BLaER1 (cell line): ENCODE data around the gene SELENOO.

ENCODE experiments used
- H3K27ac ChIP-seq: shearing (Covaris generic); formaldehyde crosslinking; 2 replicates; pipeline ENCODE4 v1.8.1; 2022
- H3K27me3 ChIP-seq: shearing (Covaris generic); formaldehyde crosslinking; 2 replicates; pipeline ENCODE4 v1.8.1; 2022
- H3K36me3 ChIP-seq: shearing (Covaris generic); formaldehyde crosslinking; 2 replicates; pipeline ENCODE4 v1.8.1; 2022
- H3K4me1 ChIP-seq: shearing (Covaris generic); formaldehyde crosslinking; 2 replicates; pipeline ENCODE4 v1.8.1; 2022
- H3K4me2 ChIP-seq: shearing (Covaris generic); formaldehyde crosslinking; 2 replicates; pipeline ENCODE4 v1.8.1; 2022
- H3K4me3 ChIP-seq: shearing (Covaris generic); formaldehyde crosslinking; 2 replicates; pipeline ENCODE4 v1.8.1; 2022
- H3K9ac ChIP-seq: shearing (Covaris generic); formaldehyde crosslinking; 2 replicates; pipeline ENCODE4 v1.8.1; 2022
- H3K9me3 ChIP-seq: shearing (Covaris generic); formaldehyde crosslinking; 2 replicates; pipeline ENCODE4 v1.8.1; 2022
- H4K20me1 ChIP-seq: shearing (Covaris generic); formaldehyde crosslinking; 2 replicates; pipeline ENCODE4 v1.8.1; 2022
- Cebpa-rat ChIP-seq: shearing (Covaris generic); IDR thresholded peaks from 2 replicates; pipeline ENCODE4 v1.8.1; 2022

The SELENOO gene

GRCh38 chr22:50207383-50208140 is 6.8 kb downstream of the SELENOO start:
- H3K9me3 ChIP-seq: no peaks in the 10 kb centered on the region
- H3K4me2 ChIP-seq: peak overlapping the region; percentile 79
- H3K4me3 ChIP-seq: no peak overlapping the region
- H3K4me1 ChIP-seq: peaks cover 80% of the 10 kb centered on the region
- peak overlapping the region; percentile 46 for H3K27ac ChIP-seq
- peaks cover 99% of the 10 kb centered on the region for H4K20me1 ChIP-seq
- no peak for TF ChIP-seq Cebpa-rat
- no peak overlapping the region for H3K9ac ChIP-seq
- H3K27me3 ChIP-seq: no peaks in the 10 kb centered on the region
- peaks cover 73% of the 10 kb centered on the region for H3K36me3 ChIP-seq

- no peaks in the 10 kb centered on the region for H3K27me3 ChIP-seq
- peak overlapping the region; percentile 79 for H3K4me2 ChIP-seq
- H3K27ac ChIP-seq: peak overlapping the region; percentile 46
- no peak overlapping the region for H3K9ac ChIP-seq
- peaks cover 99% of the 10 kb centered on the region for H4K20me1 ChIP-seq
- H3K9me3 ChIP-seq: no peaks in the 10 kb centered on the region
- no peak for TF ChIP-seq Cebpa-rat
- peaks cover 75% of the 10 kb centered on the region for H3K36me3 ChIP-seq
- peaks cover 77% of the 10 kb centered on the region for H3K4me1 ChIP-seq
- H3K4me3 ChIP-seq: no peak overlapping the region
Measured at GRCh38 chr22:50208430-50208938, 7.7 kb downstream of the SELENOO start.

- no peak for TF ChIP-seq Cebpa-rat
- peaks cover 70% of the 10 kb centered on the region for H3K4me1 ChIP-seq
- no peak overlapping the region for H3K4me3 ChIP-seq
- no peaks in the 10 kb centered on the region for H3K9me3 ChIP-seq
- peak overlapping the region; percentile 46; the same call in 1 of the 2 replicates for H3K27ac ChIP-seq
- H3K27me3 ChIP-seq: no peaks in the 10 kb centered on the region
- H4K20me1 ChIP-seq: peaks cover 100% of the 10 kb centered on the region
- peak overlapping the region; percentile 79 for H3K4me2 ChIP-seq
- no peak overlapping the region for H3K9ac ChIP-seq
- H3K36me3 ChIP-seq: peaks cover 80% of the 10 kb centered on the region
Measured at GRCh38 chr22:50208939-50209892, 8.4 kb downstream of the SELENOO start.

- TF ChIP-seq Cebpa-rat: no peak
- Histone ChIP-seq H3K36me3 (peaks cover 80% of the 10 kb centered on the region), H3K9me3 (no peaks in the 10 kb centered on the region), H3K27ac (0 out of 2 replicates have a peak overlapping the region, but pooled peaks have one; percentile 6), H3K27me3 (no peaks in the 10 kb centered on the region), H4K20me1 (peaks cover 100% of the 10 kb centered on the region), H3K4me2 (peak overlapping the region; percentile 79), H3K4me3 (no peak overlapping the region), H3K9ac (no peak overlapping the region), H3K4me1 (peaks cover 63% of the 10 kb centered on the region)
Measured at GRCh38 chr22:50209893-50210292, 9.1 kb downstream of the SELENOO start.

- Histone ChIP-seq H4K20me1 (peaks cover 99% of the 10 kb centered on the region), H3K36me3 (peaks cover 79% of the 10 kb centered on the region), H3K4me1 (peaks cover 56% of the 10 kb centered on the region), H3K27ac (0 out of 2 replicates have a peak overlapping the region, but pooled peaks have one; percentile 6), H3K9ac (no peak overlapping the region), H3K4me3 (no peak overlapping the region), H3K27me3 (no peaks in the 10 kb centered on the region), H3K4me2 (peak overlapping the region; percentile 79; the same call in 1 of the 2 replicates), H3K9me3 (no peaks in the 10 kb centered on the region)
- no peak for TF ChIP-seq Cebpa-rat
Measured at GRCh38 chr22:50210378-50211139, 9.7 kb downstream of the SELENOO start.

GRCh38 chr22:50211147-50211546 is 10.3 kb downstream of the SELENOO start:
- H3K9ac ChIP-seq: no peak overlapping the region
- peaks cover 50% of the 10 kb centered on the region for H3K4me1 ChIP-seq
- no peaks in the 10 kb centered on the region for H3K27me3 ChIP-seq
- no peak for TF ChIP-seq Cebpa-rat
- H3K9me3 ChIP-seq: no peaks in the 10 kb centered on the region
- H3K36me3 ChIP-seq: peaks cover 79% of the 10 kb centered on the region
- H3K4me2 ChIP-seq: no peak overlapping the region
- peaks cover 99% of the 10 kb centered on the region for H4K20me1 ChIP-seq
- no peak overlapping the region for H3K4me3 ChIP-seq
- no peak overlapping the region for H3K27ac ChIP-seq

GRCh38 chr22:50213263-50213662 is 12.5 kb downstream of the SELENOO start:
- H3K36me3 ChIP-seq: peaks cover 90% of the 10 kb centered on the region
- no peak overlapping the region for H3K4me3 ChIP-seq
- H3K4me2 ChIP-seq: no peak overlapping the region
- H3K27me3 ChIP-seq: no peaks in the 10 kb centered on the region
- no peak for TF ChIP-seq Cebpa-rat
- H3K9me3 ChIP-seq: no peaks in the 10 kb centered on the region
- H3K4me1 ChIP-seq: peaks cover 49% of the 10 kb centered on the region
- H3K9ac ChIP-seq: no peak overlapping the region
- peaks cover 99% of the 10 kb centered on the region for H4K20me1 ChIP-seq
- H3K27ac ChIP-seq: no peak overlapping the region

- H3K4me1 ChIP-seq: peaks cover 49% of the 10 kb centered on the region
- peaks cover 99% of the 10 kb centered on the region for H4K20me1 ChIP-seq
- H3K27ac ChIP-seq: no peak overlapping the region
- peaks cover 94% of the 10 kb centered on the region for H3K36me3 ChIP-seq
- H3K27me3 ChIP-seq: no peaks in the 10 kb centered on the region
- no peak overlapping the region for H3K4me2 ChIP-seq
- H3K4me3 ChIP-seq: no peak overlapping the region
- no peak for TF ChIP-seq Cebpa-rat
- no peak overlapping the region for H3K9ac ChIP-seq
- no peaks in the 10 kb centered on the region for H3K9me3 ChIP-seq
Measured at GRCh38 chr22:50215297-50216054, 14.7 kb downstream of the SELENOO start.
